SK-N-SH treated with all-trans-retinoic acid at 6 μM for 48 hours (cell line): ENCODE measurements around the gene RASA3.

ENCODE experiments used
- ARNTL ChIP-seq: fragments of 450-650 bp; formaldehyde crosslinking; IDR thresholded peaks from 2 replicates; pipeline ENCODE4 v1.5.0; 2020; ENCODE audit warnings: low read depth, mild to moderate bottlenecking, moderate library complexity, borderline replicate concordance
- BACH2 ChIP-seq: fragments of 250-450 bp; sonication (Bioruptor Pico); IDR thresholded peaks from 2 replicates; pipeline ENCODE4 v1.9.0; 2021; ENCODE audit warnings: mild to moderate bottlenecking, borderline replicate concordance
- CREB5 ChIP-seq: fragments of 250-450 bp; sonication (Bioruptor Pico); IDR thresholded peaks from 2 replicates; pipeline ENCODE4 v1.5.1; 2020; ENCODE audit warnings: low read depth, mild to moderate bottlenecking, moderate library complexity
- CSDC2 ChIP-seq: fragments of 250-450 bp; sonication (Bioruptor Pico); IDR thresholded peaks from 2 replicates; pipeline ENCODE4 v1.5.0; 2020; ENCODE audit warnings: mild to moderate bottlenecking, moderate library complexity
- ESRRG ChIP-seq: fragments of 250-450 bp; sonication (Bioruptor Pico); IDR thresholded peaks from 2 replicates; pipeline ENCODE4 v1.6.1; 2021; ENCODE audit warnings: mild to moderate bottlenecking
- GLIS3 ChIP-seq: fragments of 250-450 bp; sonication (Bioruptor Pico); IDR thresholded peaks from 2 replicates; pipeline ENCODE4 v1.5.0; 2020; ENCODE audit warnings: mild to moderate bottlenecking, moderate library complexity
- POU6F1 ChIP-seq: fragments of 250-450 bp; sonication (Bioruptor Pico); IDR thresholded peaks from 2 replicates; pipeline ENCODE4 v1.8.0; 2021; ENCODE audit warnings: low read depth, mild to moderate bottlenecking, moderate library complexity, borderline replicate concordance
- TCF4 ChIP-seq: fragments of 250-450 bp; sonication (Bioruptor Pico); IDR thresholded peaks from 2 replicates; pipeline ENCODE4 v1.8.0; 2021; ENCODE audit warnings: mild to moderate bottlenecking, moderate library complexity, borderline replicate concordance

- TF ChIP-seq POU6F1 (CRISPR knock-in tag) (no peak), CSDC2 (CRISPR knock-in tag) (no peak), ESRRG (no peak), TCF4 (no peak), BACH2 (CRISPR knock-in tag) (no peak), CREB5 (no peak), ARNTL (no peak), GLIS3 (CRISPR knock-in tag) (no peak)
These were observed 9.7 kb upstream of the RASA3 start for GRCh38 chr13:114142137-114142550.
